SU-DHL-6 (cell line): ENCODE data around the gene CENPC.

ENCODE experiments used
- EZH2phosphoT487 ChIP-seq: fragments of 200-600 bp; sonication (generic), shearing (Covaris generic); conservative IDR thresholded peaks from 2 replicates; pipeline ENCODE4 v1.6.1; 2018; ENCODE audit warnings: mild to moderate bottlenecking, antibody characterized with exemption, low read length, moderate library complexity, mixed read lengths
- TF ChIP-seq, protein P1 (sequence below): fragments of 200-600 bp; sonication (generic); IDR thresholded peaks from one replicate; pipeline ENCODE4 v1.5.1; 2017; ENCODE audit warnings: antibody characterized with exemption, mild to moderate bottlenecking, low read length, moderate library complexity; ENCODE audit not compliant: insufficient read depth, poor library complexity, severe bottlenecking

DNA sequence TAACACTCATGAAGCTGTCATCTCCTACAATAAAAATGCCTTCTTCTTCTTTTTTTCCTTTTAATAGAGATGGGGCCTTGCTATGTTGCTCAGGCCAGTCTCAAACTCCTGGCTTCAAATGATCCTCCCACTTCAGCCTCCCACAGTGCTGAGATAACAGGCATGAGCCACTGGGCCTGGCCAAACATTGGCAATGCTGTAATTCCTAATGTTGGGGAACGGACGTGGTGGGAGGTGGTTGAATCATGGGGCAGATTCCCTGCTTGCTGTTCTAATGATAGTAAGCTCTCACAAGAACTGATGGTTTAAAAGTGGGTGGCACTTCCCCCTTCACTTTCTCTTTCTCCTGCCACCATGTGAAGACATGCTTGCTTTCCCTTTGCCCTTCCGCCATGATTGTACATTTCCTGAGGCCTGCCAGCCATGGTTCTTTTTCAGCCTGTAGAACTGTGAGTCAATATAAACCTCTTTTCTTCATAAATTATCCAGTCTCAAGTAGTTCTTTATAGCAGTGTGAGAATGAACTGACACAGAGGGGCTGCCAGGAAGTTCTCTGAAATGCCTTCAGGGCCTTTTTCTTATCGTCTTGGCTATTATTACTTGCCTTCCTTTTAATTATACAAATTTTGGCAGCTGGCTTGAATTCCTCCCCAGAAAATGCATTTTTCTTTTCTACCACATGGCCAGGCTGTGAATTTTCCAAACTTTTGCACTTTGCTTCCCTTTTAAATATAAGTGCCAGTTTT lies 93.0 kb downstream of the CENPC start:
- TF ChIP-seq, protein P1, sequence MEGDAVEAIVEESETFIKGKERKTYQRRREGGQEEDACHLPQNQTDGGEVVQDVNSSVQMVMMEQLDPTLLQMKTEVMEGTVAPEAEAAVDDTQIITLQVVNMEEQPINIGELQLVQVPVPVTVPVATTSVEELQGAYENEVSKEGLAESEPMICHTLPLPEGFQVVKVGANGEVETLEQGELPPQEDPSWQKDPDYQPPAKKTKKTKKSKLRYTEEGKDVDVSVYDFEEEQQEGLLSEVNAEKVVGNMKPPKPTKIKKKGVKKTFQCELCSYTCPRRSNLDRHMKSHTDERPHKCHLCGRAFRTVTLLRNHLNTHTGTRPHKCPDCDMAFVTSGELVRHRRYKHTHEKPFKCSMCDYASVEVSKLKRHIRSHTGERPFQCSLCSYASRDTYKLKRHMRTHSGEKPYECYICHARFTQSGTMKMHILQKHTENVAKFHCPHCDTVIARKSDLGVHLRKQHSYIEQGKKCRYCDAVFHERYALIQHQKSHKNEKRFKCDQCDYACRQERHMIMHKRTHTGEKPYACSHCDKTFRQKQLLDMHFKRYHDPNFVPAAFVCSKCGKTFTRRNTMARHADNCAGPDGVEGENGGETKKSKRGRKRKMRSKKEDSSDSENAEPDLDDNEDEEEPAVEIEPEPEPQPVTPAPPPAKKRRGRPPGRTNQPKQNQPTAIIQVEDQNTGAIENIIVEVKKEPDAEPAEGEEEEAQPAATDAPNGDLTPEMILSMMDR: no peak
- no peak for TF ChIP-seq EZH2phosphoT487
